NCI-H1048 (cell line): Measurements from ENCODE around the gene OR5T1.

Source experiments
- DNase-seq: peaks from one replicate; lab custom pipeline; 2025; lab: John Stamatoyannopoulos, UW

OR5T1 gene

GRCh38 chr11:56273854-56274253 is at the start of gene OR5T1:
OR5T1 (plus strand) TSS chr11:56274154; CDS start chr11:56275639, 1,485 bp downstream.
- DNase-seq, result no peak

- DNase-seq, result no peak
Observed at GRCh38 chr11:56234155-56234554, 39.8 kb upstream of the OR5T1 start, which contains the start of gene OR5T2. OR5T2 (minus strand) TSS chr11:56234255; CDS start chr11:56233062, 1,193 bp downstream.

- DNase-seq, result no peak
Observed at GRCh38 chr11:56251954-56252353, 22.0 kb upstream of the OR5T1 start, which contains the start of gene OR5T3. OR5T3 (plus strand) TSS chr11:56252254; CDS start chr11:56252254, 0 bp downstream.

DNA sequence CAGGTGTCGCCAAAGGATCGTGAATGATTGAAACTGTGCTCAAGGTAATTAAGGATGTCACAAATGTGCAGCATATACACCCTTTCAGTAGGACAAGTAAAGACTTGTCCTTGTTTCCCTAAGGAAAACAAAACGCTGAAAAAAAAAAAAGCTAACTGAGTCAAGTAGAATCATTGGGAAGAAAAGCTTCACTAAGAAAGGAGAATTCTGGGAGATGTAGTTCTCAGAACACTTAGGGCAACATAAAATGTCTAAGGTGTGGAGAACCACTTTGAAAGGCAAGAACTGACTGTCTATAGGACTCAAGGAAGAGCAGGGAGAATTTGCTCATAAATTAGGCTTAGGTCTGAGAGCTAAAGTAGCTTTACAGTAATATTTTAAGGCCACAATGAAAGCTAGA is 2.9 kb upstream of the OR5T1 start:
- no peak for DNase-seq

GRCh38 chr11:56292154-56292553 is 18.2 kb downstream of the OR5T1 start, which contains the start of gene OR8H1:
OR8H1 (minus strand) TSS chr11:56292254; CDS start chr11:56291062, 1,192 bp downstream.
- DNase-seq, result no peak

- DNase-seq, result no peak
Observed at GRCh38 chr11:56296898-56297297, 22.9 kb downstream of the OR5T1 start.

DNA sequence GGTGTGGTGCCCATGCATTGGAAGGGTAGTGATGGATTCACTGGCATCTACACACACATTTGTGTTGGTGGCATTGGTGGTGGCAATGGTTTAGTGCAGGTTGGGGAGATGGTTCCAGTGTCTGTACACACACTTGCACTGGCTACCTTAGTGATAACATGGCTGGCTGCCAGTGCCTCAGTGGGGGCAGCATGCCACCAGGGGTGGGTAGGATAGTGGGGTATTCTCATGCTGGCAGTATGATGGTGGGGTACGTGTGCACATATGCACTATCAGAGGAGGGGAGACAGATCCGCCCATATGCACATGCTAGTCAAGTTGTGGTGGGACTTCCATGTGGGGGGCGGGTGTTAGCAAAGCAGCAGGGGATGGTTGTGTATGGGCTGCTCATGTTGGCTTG is 33.9 kb downstream of the OR5T1 start:
- DNase-seq, result no peak

DNA sequence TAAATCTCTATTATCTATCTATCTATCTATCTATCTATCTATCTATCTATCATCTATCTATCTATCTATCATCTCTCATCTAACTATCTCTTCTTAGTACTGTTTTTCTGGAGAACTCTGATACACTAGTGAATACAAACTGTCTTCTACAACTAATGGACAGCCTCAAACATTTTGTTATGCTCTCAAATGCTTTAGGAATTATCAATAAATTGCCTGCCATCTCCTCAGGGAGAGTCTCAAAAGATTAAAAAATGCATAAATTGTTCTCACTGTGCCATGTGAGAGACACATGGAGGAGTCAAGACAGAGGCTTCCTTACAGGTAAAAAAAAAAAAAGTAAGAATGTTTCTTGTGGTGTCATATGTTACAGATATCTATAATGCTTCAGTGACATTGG is 40.9 kb downstream of the OR5T1 start, which contains the start of gene OR8K3:
OR8K3 (plus strand) TSS at position 301 of the 400 bp plus-strand sequence. CDS start 3,163 bp downstream, outside the sequence.
- no peak for DNase-seq
